GM13977 (cell line): ENCODE results near the gene ARHGAP6.

Experiments used
- DNase-seq: peaks from one replicate; pipeline ENCODE4 v3.0.0; 2012; ENCODE audit warnings: low spot score
- CTCF ChIP-seq: IDR thresholded peaks from 2 replicates; pipeline ENCODE4 v1.5.1; 2012; ENCODE audit warnings: mild to moderate bottlenecking, control low read depth; ENCODE audit not compliant: insufficient read depth; ENCODE audit errors: extremely low read depth, missing control alignments
- in situ Hi-C: fragments of 300-500 bp; cut with MboI; formaldehyde crosslinking; loops from one replicate; pipeline ENCODE4 v1.12.0; 2022; ENCODE audit warnings: low sequenced_read_pairs, low pct_unique_long_range_greater_than_20kb, mixed read lengths, inconsistent platforms; ENCODE audit not compliant: unreplicated experiment

The ARHGAP6 gene

GRCh38 chrX:11665168-11666111 lies at the start of gene ARHGAP6:
TSS of gene ARHGAP6 (minus strand) at chrX:11665920. CDS start at chrX:11664828, 1,092 bp downstream.
- peak; percentile 37 for DNase-seq
- in situ Hi-C loops: no loop called here
- no peak for TF ChIP-seq CTCF

GRCh38 chrX:11704725-11705495 lies 39.2 kb upstream of the ARHGAP6 start:
- in situ Hi-C loops: no loop called here
- TF ChIP-seq CTCF: no peak
- DNase-seq: no peak

GRCh38 chrX:11703855-11704254 lies 38.1 kb upstream of the ARHGAP6 start:
- in situ Hi-C loops: no loop called here
- no peak for TF ChIP-seq CTCF
- no peak for DNase-seq

- TF ChIP-seq CTCF: no peak
- no peak for DNase-seq
- in situ Hi-C loops: no loop called here
Observed at GRCh38 chrX:11702965-11703631, 37.4 kb upstream of the ARHGAP6 start.

- in situ Hi-C loops: no loop called here
- no peak for DNase-seq
- no peak for TF ChIP-seq CTCF
Observed at GRCh38 chrX:11702420-11702819, 36.7 kb upstream of the ARHGAP6 start.

GRCh38 chrX:11698702-11699101 lies 33.0 kb upstream of the ARHGAP6 start:
- in situ Hi-C loops: no loop called here
- no peak for TF ChIP-seq CTCF
- no peak for DNase-seq
